A673 (cell line): Measurements from ENCODE around the gene CDX1.

Experiments
- EZH2 ChIP-seq: fragments of 200-600 bp; sonication (generic); IDR thresholded peaks from 2 replicates; pipeline ENCODE4 v1.6.1; 2017; ENCODE audit warnings: borderline replicate concordance, low read depth, mild to moderate bottlenecking, mixed read lengths, antibody characterized with exemption, low read length; ENCODE audit not compliant: poor library complexity, severe bottlenecking
- TF ChIP-seq, protein P1 (sequence below): fragments of 300-800, 200-600 bp; sonication (generic); conservative IDR thresholded peaks from 2 replicates; pipeline ENCODE4 v1.5.1; 2017; ENCODE audit warnings: low read depth, mild to moderate bottlenecking, antibody characterized with exemption, low read length, moderate library complexity, mixed read lengths

- TF ChIP-seq, protein P1, sequence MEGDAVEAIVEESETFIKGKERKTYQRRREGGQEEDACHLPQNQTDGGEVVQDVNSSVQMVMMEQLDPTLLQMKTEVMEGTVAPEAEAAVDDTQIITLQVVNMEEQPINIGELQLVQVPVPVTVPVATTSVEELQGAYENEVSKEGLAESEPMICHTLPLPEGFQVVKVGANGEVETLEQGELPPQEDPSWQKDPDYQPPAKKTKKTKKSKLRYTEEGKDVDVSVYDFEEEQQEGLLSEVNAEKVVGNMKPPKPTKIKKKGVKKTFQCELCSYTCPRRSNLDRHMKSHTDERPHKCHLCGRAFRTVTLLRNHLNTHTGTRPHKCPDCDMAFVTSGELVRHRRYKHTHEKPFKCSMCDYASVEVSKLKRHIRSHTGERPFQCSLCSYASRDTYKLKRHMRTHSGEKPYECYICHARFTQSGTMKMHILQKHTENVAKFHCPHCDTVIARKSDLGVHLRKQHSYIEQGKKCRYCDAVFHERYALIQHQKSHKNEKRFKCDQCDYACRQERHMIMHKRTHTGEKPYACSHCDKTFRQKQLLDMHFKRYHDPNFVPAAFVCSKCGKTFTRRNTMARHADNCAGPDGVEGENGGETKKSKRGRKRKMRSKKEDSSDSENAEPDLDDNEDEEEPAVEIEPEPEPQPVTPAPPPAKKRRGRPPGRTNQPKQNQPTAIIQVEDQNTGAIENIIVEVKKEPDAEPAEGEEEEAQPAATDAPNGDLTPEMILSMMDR: no peak
- TF ChIP-seq EZH2: no peak
These were observed 44.8 kb downstream of the CDX1 start for GRCh38 chr5:150211156-150212030.
